ENCODE measurements around the gene NFKBIE. TPM values are rescaled to one million over a fixed set of nuclear protein-coding genes. Genes with fewer than 3 reads are reported as not detected.

The NFKBIE gene
- total and polyA plus RNA-seq, 2 of the 13 experiments (the other 11 are each of a cell fraction or from before 2014, with no cell fraction given): 6.7 to 14.5 TPM

DNA sequence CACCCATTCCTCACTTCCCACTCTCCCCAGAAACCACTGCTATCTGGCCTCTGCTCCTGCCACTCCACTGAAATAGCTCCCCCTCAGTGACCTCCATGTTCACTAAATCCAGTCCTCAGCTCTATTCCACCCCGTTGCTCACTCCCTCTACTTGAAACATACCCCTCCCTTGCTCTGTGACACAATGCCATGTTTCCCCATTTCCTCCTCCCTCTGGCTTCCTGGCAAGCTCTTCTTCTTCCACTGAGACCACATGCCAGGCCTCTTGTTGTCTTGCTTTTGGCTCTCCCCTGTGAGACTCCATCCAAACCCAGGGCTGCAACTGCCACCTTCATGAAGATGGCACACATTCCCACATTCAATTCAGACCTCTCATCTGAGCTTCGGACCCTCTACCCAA is 18.8 kb upstream of the NFKBIE start:
- Histone ChIP-seq H3K27ac (ENCODE audit: extremely low read length, insufficient read depth, low read length) (no peak overlapping the region), H3K4me2 (ENCODE audit: low read depth, low read length) (no peak overlapping the region), H3K36me3 (replicated peaks in 1 of 2; ENCODE audit: control insufficient read depth in 1 of 2, insufficient read depth in 2 of 2, low read length in 2 of 2) (no peaks in the 10 kb centered on the region), H3K4me3 (replicated peaks in 1 of 3; ENCODE audit: insufficient read depth in 1 of 3, low read depth in 2 of 3, low read length in 3 of 3) (no peak overlapping the region), H3K79me2 (ENCODE audit: insufficient read depth, low read length) (no peaks in the 10 kb centered on the region), H3K9ac (ENCODE audit: insufficient read depth, low read depth, low read length) (no peak overlapping the region), H4K20me1 (ENCODE audit: insufficient read depth, low read length) (no peaks in the 10 kb centered on the region; the same call in 1 of the 2 replicates), H3K27me3 (ENCODE audit: control insufficient read depth in 1 of 2, insufficient read depth in 2 of 2, low read length in 2 of 2) (peaks cover 4 to 75% of the 10 kb centered on the region in 2 experiments; a peak in 4 of 5 replicates), H2AFZ (ENCODE audit: low read length) (no peak overlapping the region), H3K9me3 (ENCODE audit: low read length) (no peaks in the 10 kb centered on the region), H3K4me1 (ENCODE audit: insufficient read depth, low read length) (no peaks in the 10 kb centered on the region)
- WGBS (ENCODE audit: low lambda C conversion rate): 1% methylated on average over 2 of the region's 2 CpGs
- BruUV-seq (replicated peaks): no TSS peak
- DNase-seq (ENCODE audit: low spot score) (no peak), ATAC-seq (no peak), FAIRE-seq (no peak)
- ChIA-PET CTCF (ENCODE audit: low intra/inter-chr PET ratio, low total read pairs) (no interaction called here), POLR2A (interaction anchor here (0.6 kb wide), 1 partner anchor 199 kb away, joined by 3 read pairs; no protein-coding TSS in a partner anchor)
- intact Hi-C loops (cut with micrococcal nuclease; ENCODE audit: unreplicated experiment) (no loop called here), in situ Hi-C loops (cut with HindIII; ENCODE audit: extremely low pct_ligation_motif_present, low pct_unique_long_range_greater_than_20kb) (no loop called here)
- TF ChIP-seq GTF3A (CRISPR knock-in tag; conservative IDR thresholded peaks at IDR 0.05) (no peak), NFRKB (IDR thresholded peaks at IDR 0.05) (no peak), HCFC1 (IDR thresholded peaks at IDR 0.05; ENCODE audit: low read depth, low read length) (no peak), YEATS4 (CRISPR knock-in tag; IDR thresholded peaks at IDR 0.05; ENCODE audit: borderline replicate concordance) (no peak), ATAD3A (CRISPR knock-in tag; IDR thresholded peaks at IDR 0.05) (no peak), ZNF737 (CRISPR knock-in tag; IDR thresholded peaks at IDR 0.05; ENCODE audit: borderline replicate concordance) (no peak), GATAD1 (CRISPR knock-in tag; IDR thresholded peaks at IDR 0.05) (no peak), MED13 (CRISPR knock-in tag; IDR thresholded peaks at IDR 0.05) (no peak)
- TF ChIP-seq, protein P1, sequence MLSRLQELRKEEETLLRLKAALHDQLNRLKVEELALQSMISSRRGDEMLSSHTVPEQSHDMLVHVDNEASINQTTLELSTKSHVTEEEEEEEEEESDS (CRISPR knock-in tag; IDR thresholded peaks at IDR 0.05; ENCODE audit: borderline replicate concordance): no peak
- TF ChIP-seq, protein P2, sequence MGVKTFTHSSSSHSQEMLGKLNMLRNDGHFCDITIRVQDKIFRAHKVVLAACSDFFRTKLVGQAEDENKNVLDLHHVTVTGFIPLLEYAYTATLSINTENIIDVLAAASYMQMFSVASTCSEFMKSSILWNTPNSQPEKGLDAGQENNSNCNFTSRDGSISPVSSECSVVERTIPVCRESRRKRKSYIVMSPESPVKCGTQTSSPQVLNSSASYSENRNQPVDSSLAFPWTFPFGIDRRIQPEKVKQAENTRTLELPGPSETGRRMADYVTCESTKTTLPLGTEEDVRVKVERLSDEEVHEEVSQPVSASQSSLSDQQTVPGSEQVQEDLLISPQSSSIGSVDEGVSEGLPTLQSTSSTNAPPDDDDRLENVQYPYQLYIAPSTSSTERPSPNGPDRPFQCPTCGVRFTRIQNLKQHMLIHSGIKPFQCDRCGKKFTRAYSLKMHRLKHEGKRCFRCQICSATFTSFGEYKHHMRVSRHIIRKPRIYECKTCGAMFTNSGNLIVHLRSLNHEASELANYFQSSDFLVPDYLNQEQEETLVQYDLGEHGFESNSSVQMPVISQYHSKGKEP (CRISPR knock-in tag; IDR thresholded peaks at IDR 0.05): no peak

Measured in HepG2 (cell line).